Forelimb muscle (tissue), 1 donor: Measurements from ENCODE around the gene CRKL. TPM values are rescaled to one million over a fixed set of nuclear protein-coding genes. Genes with fewer than 3 reads are reported as not detected.
"Not testable (repeated sequence)": the region's sequence is repeated elsewhere in the genome, so short reads cannot be mapped to it uniquely, and the experiment has no call there.

ENCODE experiments used
- DNase-seq: peaks from one replicate; pipeline ENCODE4 v3.0.0-alpha.2; 2013; ENCODE audit warnings: low read depth
- polyA plus RNA-seq: library from polyadenylated mRNA; unstranded; fragments of 120-200 nt; gene quantifications from one replicate; pipeline ENCODE4 v1.2.1, GENCODE V29; 2013; ENCODE audit not compliant: insufficient read length

The CRKL gene
- polyA plus RNA-seq, 1 donor: 41.5 TPM

DNA sequence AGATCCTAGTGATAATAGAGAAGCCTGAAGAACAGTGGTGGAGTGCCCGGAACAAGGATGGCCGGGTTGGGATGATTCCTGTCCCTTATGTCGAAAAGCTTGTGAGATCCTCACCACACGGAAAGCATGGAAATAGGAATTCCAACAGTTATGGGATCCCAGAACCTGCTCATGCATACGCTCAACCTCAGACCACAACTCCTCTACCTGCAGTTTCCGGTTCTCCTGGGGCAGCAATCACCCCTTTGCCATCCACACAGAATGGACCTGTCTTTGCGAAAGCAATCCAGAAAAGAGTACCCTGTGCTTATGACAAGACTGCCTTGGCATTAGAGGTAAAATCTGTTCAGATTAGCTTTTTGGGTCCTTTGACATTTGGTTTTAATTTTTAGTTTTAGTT, 16.7 kb downstream of the CRKL start:
- DNase-seq: no peak

DNA sequence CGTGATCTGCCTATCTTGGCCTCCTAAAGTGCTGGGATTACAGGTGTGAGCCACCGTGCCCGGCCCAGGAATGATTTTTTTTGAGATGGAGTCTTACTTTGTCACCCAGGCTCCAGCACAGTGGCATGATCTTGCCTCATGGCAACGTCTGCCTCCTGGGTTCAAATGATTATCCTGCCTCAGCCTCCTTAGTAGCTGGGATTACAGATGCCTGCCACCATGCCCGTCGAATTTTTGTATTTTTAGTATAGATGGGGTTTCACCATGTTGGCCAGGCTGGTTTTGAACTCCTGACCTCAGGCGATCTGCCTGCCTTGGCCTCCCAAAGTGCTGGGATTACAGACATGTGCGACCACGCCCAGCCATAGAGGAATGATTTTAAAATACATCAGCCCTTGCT, 17.8 kb downstream of the CRKL start:
- not testable (repeated sequence) for DNase-seq

DNA sequence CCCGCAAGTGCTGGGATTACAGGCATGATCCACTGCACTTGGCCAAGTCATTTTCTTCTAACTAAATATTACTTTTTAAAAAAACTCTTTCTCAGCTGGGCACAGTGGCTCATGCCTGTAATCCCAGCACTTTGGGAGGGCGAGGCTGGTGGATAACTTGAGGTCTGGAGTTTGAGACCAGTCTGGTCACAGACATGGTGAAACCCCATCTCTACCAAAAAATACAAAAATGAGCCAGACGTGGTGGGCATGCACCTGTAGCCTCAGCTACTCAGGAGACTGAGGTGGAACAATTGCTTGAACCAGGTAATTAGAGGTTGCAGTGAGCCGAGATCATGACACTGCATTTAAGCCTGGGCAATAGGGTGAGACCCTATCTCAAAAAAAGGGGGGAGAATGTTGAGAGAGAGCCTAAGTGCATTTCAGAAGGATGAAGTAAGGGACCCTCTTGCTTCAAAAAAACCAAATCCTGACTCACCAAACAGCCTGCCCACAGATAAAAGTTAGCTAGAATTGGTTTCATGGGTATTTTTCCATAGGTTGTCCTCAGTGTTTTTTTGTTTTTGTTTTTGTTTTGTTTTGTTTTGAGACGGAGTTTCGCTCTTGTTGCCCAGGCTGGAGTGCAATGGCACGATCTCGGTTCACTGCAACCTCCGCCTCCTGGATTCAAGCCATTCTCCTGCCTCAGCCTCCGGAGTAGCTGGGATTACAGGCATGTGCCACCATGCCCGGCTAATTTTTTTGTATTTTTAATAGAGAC, 18.8 kb downstream of the CRKL start:
- not testable (repeated sequence) for DNase-seq

DNA sequence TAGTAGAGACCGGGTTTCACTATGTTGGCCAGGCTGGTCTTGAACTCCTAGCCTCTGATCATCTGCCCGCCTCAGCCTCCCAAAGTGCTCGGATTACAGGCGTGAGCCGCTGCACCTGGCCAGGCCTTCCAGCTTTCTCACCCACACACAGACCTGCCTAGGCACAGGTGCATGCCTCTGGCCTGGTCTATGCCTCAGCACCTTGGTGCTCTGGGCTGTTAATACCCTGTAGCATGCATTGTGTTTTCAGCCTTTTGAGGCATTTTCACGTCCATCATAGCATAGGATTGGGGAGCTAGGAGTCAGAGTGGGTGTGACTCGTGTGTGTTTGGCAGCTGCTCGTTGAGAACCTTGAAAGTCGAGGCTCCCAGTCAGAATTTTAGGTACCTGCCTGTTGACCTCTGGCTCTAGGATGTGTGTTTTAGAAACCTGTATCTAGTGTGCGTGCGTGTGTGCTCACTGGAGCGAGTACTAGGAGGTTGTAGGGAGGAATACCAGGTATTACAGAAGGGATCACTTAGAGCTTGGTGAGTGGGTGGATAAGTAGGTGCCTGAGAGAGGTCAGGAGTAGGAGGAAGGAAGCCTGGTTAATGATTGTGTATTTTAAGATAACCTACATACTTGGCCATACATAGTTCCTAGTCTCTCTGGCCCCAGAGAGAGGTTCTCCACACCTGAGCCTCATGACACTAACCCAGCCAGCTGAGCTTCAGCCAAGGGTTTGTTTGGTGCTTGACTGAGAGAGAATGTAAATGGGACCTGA, 20.0 kb downstream of the CRKL start:
- DNase-seq: no peak

DNA sequence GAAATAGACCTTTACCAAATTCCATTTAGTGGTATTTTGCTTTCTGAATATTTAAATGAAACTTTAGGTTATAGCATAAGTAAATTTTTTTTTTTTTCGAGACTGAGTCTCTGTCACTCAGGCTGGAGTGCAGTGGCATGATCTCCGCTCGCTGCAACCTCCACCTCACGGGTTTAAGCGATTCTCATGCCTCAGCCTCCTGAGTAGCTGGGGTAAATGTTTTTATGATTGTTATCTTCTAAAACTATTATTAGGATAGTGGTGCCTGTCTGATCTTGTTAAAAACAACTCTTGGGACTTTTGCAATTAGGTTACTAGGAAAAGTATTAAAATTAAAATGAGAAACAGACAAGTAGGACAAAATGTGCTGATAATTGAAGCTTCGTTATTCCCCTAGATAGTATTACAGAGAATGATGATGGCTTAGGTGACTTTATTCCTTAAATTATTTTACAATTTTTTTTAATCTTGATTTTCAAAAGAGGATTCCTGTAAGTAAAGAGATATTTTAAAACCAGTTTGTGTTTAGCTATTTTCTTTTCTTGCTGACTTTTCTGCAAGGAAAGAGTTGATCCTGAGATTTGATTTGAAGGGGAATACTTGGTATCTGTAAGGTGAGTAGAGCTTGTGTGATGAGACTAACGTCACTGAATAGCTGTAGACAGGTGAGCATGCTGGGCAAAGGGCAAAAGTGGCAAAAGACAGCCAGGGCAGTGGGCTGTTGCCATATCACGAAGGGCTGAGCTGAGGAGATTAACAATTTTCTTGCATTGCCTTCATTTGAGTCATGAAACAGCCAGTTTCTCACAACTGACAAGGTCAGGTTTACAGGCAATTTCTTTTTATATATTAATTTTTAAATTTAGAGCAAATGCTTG, 20.8 kb downstream of the CRKL start:
- DNase-seq: no peak

DNA sequence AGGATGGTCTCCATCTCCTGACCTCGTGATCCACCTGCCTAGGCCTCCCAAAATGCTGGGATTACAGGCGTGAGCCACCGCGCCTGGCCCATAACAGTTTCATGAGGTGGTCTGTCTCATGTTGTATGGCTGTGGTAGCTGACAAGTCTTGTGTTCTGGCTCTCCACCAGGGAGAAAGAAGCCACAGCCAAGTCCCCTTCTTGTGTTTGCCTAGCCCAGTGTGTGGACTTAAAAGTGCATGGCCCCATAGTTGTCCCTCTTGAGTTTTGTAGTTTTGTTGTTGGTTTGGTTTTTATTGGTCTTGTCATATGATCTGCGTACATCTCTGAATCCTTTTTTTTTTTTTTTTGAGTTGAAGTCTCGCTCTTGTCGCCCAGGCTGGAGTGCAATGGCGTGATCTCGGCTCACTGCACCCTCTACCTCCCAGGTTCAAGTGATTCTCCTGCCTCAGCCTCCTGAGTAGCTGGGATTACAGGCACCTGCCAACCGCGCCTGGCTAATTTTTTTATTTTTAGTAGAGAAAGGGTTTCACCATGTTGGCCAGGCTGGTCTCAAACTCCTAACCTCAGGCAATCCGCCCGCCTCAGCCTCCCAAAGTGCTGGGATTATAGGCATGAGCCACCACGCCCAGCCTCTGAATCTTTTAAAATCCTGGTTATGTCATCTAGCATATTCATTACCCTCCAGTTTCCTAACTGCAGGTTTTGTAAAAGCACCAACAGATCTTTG, 22.4 kb downstream of the CRKL start:
- not testable (repeated sequence) for DNase-seq

DNA sequence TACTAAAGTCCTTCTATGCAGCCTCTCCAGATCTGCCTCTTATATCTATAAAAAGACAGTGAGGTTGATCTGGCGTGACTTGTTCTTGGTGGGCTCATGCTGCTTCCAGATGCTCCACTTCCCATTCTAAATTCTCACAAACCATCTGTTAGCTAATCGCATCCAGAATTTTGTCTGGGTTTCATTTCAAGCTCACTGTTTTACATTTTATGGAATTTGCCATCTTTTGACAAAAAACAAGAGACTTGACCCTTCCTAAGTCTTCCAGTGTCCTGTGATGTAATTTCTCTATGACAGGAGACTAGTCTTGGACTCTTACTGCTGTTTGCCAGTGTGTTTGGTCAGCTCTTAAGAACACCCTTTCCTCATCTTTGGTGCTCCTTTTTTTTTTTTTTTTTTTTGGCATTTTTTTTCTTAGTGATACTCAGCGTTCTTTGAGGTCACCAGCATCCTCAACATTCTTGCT, 23.0 kb downstream of the CRKL start:
- no peak for DNase-seq

DNA sequence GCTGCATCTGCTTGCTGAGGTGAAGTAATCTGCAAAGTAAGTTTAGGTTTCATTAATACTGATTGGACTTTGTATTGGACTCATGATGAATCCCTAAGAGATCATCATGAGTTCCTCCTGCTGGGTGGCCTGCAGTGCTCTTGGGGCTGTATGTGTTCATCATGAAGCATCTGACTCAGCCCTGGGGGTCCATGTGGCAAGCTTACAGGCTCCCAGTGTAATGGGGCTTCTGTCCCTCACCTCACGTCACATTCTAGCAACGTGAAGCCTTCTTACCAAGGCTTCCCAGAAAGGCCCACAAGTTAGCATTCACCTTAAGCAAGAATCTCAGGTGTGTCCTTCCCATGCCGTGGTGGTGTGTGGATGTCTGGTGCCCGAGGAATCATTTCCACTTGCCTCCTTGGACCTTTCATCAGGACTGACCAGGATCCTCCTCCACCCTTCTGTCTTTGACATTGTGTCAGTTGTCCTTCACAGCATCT, 23.7 kb downstream of the CRKL start:
- no peak for DNase-seq

DNA sequence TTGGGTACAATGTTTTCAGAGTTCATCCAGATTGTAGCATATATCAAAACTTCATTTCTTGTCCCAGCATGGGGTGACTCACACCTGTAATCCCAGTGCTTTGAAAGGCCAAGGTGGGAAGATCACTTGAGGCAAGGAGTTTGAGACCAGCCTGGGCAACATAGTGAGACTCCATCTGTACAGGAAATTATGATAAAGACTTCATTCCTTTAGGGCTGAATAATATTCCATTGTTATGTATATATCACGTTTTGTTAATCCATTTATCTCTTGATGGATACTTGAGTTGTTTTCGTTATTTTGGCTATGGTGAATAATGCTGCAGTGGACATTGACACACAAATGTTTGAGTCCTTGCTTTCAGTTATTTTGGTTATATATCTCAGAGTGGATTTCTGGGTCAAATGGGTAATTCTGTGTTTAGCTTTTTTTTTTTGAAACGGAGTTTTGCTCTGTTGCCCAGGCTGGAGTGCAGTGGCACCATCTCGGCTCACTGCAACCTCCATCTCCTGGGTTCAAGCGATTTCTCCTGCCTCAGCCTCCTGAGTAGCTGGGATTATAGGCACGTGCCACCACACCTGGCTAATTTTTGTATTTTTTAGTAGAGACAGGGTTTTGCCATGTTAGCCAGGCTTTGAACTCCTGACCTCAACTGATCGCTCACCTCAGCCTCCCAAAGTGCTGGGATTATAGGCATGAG, 25.1 kb downstream of the CRKL start:
- not testable (repeated sequence) for DNase-seq

DNA sequence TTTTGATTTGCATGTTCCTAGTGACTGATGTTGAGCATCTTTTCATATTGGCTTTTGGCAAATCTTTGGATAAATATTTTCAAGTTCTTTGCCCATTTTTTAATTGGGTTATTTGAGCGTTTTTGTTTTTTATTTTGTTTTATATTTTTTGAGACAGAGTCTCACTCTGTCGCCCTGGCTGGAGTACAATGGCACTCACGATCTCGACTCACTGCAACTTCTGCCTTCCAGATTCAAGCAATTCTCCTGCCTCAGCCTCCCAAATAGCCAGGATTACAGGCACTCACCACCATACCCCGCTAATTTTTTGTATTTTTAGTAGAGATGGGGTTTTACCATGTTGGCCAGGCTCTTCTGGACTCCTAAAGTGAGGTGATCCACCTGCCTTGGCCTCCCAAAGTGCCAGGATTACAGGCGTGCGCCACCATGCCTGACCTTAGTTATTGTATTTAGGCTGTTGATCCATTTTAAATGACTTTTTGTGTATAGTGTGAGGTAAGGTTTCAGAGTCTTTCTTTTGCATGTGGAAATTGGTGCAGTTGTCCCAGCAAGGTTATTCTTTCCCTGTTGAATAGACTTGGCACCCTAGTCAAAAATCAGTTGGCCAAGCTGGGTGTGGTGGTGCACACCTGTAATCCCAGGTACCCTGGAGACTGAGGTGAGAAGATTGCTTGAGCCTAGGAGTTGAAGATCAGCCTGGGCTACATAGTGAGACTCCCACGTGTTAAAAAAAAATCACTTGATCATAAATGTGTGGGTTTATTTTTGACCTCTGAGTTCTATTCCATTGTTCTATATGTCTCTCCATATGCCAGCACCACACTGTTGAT, 26.1 kb downstream of the CRKL start:
- no peak for DNase-seq

DNA sequence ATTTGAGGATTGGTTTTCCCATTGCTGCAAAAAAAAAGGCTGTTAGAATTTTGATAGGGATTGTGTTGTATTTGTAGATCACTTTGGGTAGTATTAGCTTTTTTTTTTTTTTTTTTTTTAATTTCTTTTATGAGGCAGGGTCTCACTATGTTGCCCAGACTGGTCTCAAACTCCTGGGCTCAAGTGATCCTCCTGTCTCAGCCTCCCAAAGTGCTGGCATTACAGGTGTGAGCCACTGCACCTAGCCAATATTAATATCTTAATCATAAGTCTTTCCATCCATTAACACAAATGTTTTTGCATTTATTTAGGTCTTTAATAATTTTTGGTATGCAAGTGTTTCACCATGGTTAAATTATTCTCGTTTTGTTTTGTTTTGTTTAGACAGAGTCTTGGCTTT, 26.8 kb downstream of the CRKL start:
- no peak for DNase-seq

DNA sequence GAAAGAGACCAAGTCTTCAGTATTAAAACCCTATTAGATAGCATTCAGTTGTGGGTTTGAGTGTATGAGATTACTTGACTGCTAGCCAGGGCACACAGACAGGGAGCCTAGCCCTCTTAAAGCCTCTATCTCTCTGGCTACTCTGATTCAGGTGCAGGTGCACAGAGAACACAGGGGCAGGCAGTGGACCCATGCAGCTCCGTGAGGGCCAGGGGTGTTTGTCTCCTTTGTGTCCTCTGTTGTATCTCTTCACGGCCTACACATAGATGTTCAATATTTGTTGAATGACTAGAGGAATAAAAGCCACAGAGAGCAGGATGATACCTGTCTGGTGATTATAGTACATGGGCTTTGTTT, 28.3 kb downstream of the CRKL start:
- DNase-seq: no peak

DNA sequence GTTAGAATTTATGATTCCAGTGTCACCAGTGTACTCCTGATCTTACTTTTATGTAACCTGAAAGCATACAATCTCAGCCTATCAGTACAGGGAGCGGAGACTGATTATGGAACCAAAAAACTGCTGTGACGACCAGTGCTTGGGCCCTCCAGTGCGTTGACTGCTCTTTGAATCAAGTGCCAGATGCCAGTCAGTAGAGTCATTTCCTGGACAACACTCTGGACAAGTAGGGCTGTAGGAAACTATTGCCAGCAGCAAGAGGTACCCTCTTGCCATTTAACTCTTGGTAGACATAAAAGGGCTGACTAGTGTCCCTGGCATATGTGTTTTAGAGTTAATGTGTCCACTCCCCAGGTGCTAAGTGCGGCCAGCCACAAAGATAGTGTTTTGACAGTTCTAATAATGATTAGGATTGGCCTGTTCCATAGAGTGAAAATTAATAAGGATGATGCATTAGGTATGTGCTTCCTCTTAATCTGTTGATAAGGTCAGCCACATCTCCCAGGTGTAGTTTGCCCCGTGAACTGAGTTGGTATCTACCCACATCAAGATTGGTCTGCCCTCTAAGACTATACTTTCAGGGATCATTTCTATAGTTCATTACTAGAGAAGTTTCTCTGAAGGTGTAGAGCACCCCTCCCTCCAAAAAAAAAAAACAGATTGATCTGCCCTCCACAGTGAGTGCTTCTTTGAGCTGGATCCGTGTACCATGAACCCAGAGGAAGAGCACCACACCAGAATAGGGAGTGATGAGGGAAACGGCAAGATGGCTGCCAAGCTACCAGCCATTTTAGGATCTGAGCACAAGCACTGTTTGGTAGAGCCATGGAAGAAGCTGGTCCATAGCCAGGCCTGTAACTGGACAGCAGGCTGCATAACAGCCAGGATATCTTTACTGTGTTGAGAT, 29.1 kb downstream of the CRKL start:
- no peak for DNase-seq

DNA sequence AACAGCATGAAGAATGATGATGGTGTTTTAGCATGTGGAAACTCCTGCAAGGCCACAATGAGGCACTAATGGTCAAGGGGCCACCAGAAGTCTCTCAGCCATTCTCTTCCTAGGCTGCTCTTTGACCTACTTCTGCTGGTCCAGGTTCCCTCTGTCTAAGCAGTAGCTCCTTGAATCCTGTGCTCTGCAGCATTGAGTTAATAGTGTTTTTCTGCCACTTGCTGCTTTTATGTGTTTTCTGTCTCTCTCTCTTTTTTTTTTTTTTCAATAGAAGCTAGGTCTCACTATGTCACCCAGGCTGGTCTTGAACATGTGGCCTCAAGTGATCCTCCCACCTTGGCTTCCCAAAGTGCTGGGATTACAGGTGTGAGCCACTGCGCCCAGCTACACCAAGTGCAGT, 29.8 kb downstream of the CRKL start:
- no peak for DNase-seq

DNA sequence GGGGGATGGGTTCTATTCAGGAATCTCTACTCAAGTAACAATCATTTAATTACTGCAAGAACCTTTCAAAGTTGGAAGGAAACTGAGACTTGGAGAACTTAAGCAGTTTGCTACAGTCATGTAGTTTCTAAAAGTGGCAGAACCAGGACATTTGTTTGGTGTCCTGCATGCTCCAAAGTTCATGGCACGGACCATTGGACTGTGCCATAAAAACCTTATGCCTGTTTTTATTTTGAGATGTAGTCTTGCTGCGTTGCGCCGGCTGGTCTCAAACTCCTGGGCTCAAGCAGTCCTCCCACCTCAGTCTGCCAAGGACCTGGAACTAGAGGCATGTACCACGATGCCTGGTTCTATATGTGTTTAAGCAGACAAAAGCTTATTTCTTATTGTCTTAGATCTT, 31.2 kb downstream of the CRKL start:
- no peak for DNase-seq

DNA sequence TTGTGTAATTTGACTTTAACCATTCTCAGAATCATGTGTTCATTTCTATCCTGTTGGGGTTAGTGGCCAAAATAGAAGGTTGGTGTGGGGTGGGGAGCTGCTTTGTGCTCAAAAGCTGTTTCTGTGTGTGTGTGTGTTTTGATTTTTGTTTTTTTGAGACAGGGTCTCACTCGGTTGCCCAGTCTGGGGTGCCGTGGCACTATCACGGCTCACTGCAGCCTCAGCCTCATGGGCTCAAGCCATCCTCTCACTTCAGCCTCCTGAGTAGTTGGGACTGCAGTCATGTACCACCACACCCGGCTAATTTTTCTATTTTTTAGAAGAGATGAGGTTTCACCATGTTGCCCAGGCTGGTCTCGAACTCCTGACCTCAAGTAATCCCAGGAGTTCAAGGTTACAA, 31.8 kb downstream of the CRKL start:
- DNase-seq: no peak

DNA sequence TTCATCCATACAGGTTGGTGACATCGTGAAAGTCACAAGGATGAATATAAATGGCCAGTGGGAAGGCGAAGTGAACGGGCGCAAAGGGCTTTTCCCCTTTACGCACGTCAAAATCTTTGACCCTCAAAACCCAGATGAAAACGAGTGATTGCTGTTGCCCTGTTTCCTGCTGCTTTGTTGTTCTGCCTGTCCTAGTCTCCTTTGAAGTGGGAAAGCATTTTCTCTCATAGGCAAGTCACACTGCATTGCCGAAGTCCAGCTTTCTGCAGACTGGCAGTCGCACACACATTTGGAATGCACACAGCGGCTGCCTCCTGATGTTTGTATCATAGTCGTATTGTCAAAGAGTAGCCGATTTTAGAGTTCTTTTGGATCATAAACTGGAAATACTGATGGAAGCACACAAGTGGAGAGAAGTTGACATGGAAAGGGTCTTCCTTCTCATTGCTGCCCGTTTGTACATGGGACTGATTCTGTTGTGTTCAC, 32.5 kb downstream of the CRKL start:
- no peak for DNase-seq

DNA sequence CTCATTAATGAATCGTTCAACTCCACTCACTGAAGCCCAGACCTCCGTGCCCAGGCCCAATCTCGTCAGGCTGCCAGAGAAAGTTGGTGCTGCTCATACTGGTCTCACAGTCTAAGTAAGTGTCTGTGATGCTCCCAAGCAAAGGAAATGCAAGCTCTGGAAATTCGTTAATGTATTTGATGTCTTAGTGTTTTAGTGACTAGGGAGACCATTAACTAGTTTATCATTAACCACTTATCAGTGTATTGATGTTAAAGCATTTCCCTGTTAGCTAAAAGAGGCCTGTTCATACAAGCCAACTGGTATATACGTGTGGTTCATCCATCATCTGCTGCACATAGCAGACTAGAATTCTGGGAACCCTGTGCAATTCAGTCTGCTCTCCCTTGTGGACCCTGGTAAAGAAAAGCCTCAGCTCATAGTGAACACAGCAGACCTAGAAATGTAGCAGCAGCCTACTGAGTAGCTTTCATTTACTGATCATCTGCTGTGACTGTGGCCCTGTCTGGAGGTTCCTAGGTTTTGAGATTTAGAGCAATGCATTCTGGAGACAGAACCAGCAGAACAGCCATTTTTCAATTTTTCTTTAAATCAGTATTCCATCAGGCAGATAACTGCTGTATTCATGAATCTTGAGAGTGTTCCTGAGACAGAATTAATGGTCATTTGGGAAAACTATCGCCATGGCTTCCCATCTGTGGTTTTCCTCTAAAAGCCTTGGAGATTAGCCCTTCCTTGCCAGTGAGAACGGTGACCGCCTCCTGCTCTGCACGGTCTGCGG, 34.1 kb downstream of the CRKL start:
- no peak for DNase-seq
